CD14-positive monocyte (primary cell): ENCODE measurements around the gene HSPG2. TPM values are rescaled to one million over a fixed set of nuclear protein-coding genes. Genes with fewer than 3 reads are reported as not detected.

Source experiments
- DNase-seq, 3 donors: peaks; one replicate each; pipeline ENCODE4 v3.0.0-alpha.2; 2011 to 2022
- H2AFZ ChIP-seq: 2 replicates; pipeline ENCODE4 v1.6.0; 2012; ENCODE audit warnings: mild to moderate bottlenecking, low read depth, low read length, inconsistent platforms; ENCODE audit not compliant: insufficient read depth, poor library complexity, severe bottlenecking
- H3K27ac ChIP-seq, 2 donors: 1 replicate in 1 of 2; 2 replicates in 1 of 2; pipeline ENCODE4 v1.5.1; 2012 to 2013; ENCODE audit warnings: low read length in 2 of 2, control low read depth in 1 of 2, inconsistent platforms in 1 of 2, low read depth in 1 of 2, mild to moderate bottlenecking in 1 of 2
- H3K27me3 ChIP-seq, 2 donors: one replicate each; pipeline versions ENCODE4 v1.6.0 to v1.6.1; 2011 to 2013; ENCODE audit warnings: low read length in 2 of 2; ENCODE audit not compliant: control insufficient read depth in 2 of 2, insufficient read depth in 2 of 2
- H3K36me3 ChIP-seq, 2 donors: replicated peaks in 1 of 2; 1 replicate in 1 of 2; 2 replicates in 1 of 2; pipeline versions ENCODE4 v1.5.1 to v1.6.1; 2012 to 2013; ENCODE audit warnings: low read length in 2 of 2, control low read depth in 1 of 2, inconsistent platforms in 1 of 2, mild to moderate bottlenecking in 1 of 2; ENCODE audit not compliant: insufficient read depth in 2 of 2, control insufficient read depth in 1 of 2
- H3K4me1 ChIP-seq, 2 donors: 1 replicate in 1 of 2; 2 replicates in 1 of 2; pipeline versions ENCODE4 v1.5.1 to v1.6.1; 2012 to 2013; ENCODE audit warnings: low read length in 2 of 2, control low read depth in 1 of 2, inconsistent platforms in 1 of 2, mild to moderate bottlenecking in 1 of 2, moderate library complexity in 1 of 2; ENCODE audit not compliant: insufficient read depth in 2 of 2, control insufficient read depth in 1 of 2
- H3K4me2 ChIP-seq: replicated peaks from 2 replicates; pipeline ENCODE3; 2012; ENCODE audit warnings: low read length, moderate library complexity, mild to moderate bottlenecking; ENCODE audit not compliant: poor library complexity, severe bottlenecking; ENCODE audit errors: extremely low read depth
- H3K4me3 ChIP-seq, 3 experiments: fragments of 200-600 bp in 1 of 3; sonication (generic) in 1 of 3; replicated peaks in 1 of 3; 1 replicate in 2 of 3; 2 replicates in 1 of 3; pipeline ENCODE4 v1.5.1; 2011 to 2013; ENCODE audit warnings: low read length in 3 of 3, mild to moderate bottlenecking in 3 of 3, control low read depth in 2 of 3, low read depth in 2 of 3, inconsistent platforms in 1 of 3, moderate library complexity in 1 of 3
- H3K79me2 ChIP-seq: 2 replicates; pipeline ENCODE4 v1.6.0; 2012; ENCODE audit warnings: mild to moderate bottlenecking, control low read depth, inconsistent platforms, low read length, moderate library complexity; ENCODE audit not compliant: insufficient read depth
- H3K9ac ChIP-seq: 2 replicates; pipeline ENCODE4 v1.6.0; 2017; ENCODE audit warnings: low read length, mild to moderate bottlenecking; ENCODE audit not compliant: insufficient read depth, poor library complexity, severe bottlenecking
- H3K9me3 ChIP-seq, 2 donors: replicated peaks in 1 of 2; 1 replicate in 1 of 2; 2 replicates in 1 of 2; pipeline versions ENCODE4 v1.5.1 to v1.6.1; 2012 to 2013; ENCODE audit warnings: low read length in 2 of 2, control low read depth in 1 of 2; ENCODE audit not compliant: control insufficient read depth in 1 of 2, insufficient read depth in 1 of 2
- H4K20me1 ChIP-seq: 2 replicates; pipeline ENCODE4 v1.6.0; 2012; ENCODE audit warnings: mild to moderate bottlenecking, low read length, control low read depth, moderate library complexity; ENCODE audit not compliant: insufficient read depth
- H3K27ac Mint-ChIP-seq, 7 donors: one replicate each; pipeline ENCODE4 v1.8.0; 2020; ENCODE audit warnings: mild to moderate bottlenecking in 7 of 7, mixed read lengths in 7 of 7, moderate library complexity in 6 of 7, inconsistent platforms in 2 of 7
- H3K27me3 Mint-ChIP-seq, 3 donors: one replicate each; pipeline ENCODE4 v1.8.0; 2021 to 2022; ENCODE audit warnings: low read depth in 3 of 3, mild to moderate bottlenecking in 3 of 3, mixed read lengths in 3 of 3, moderate library complexity in 3 of 3, inconsistent platforms in 1 of 3
- H3K36me3 Mint-ChIP-seq, 2 donors: one replicate each; pipeline ENCODE4 v1.8.0; 2020; ENCODE audit warnings: mixed read lengths in 2 of 2, inconsistent platforms in 1 of 2, mild to moderate bottlenecking in 1 of 2
- H3K4me1 Mint-ChIP-seq: one replicate; pipeline ENCODE4 v1.8.0; 2020; ENCODE audit warnings: mild to moderate bottlenecking, mixed read lengths
- H3K4me3 Mint-ChIP-seq, 2 donors: one replicate each; pipeline ENCODE4 v1.8.0; 2020; ENCODE audit warnings: mild to moderate bottlenecking in 2 of 2, mixed read lengths in 2 of 2, moderate library complexity in 1 of 2
- H3K9me3 Mint-ChIP-seq, 7 donors: one replicate each; pipeline ENCODE4 v1.8.0; 2020 to 2022; ENCODE audit warnings: mixed read lengths in 7 of 7, mild to moderate bottlenecking in 6 of 7, moderate library complexity in 6 of 7, inconsistent platforms in 2 of 7
- WGBS: methylation state at CpG from one replicate; pipeline ENCODE4 v1.1.5; 2013; ENCODE audit warnings: missing lambda C conversion rate; ENCODE audit not compliant: insufficient coverage; 5-methylcytosine and 5-hydroxymethylcytosine counted together
- intact Hi-C, 2 donors: fragments of 100-400 bp; cut with micrococcal nuclease; formaldehyde crosslinking; loops; one replicate each; pipeline versions ENCODE4 v1.15.0 to v1.15.1; 2023
- polyA plus RNA-seq, 3 donors: library from polyadenylated mRNA; depleted of rRNA in 1 of 3; unstranded in 2 of 3; stranded (reverse) in 1 of 3; fragments of 300-500 nt in 2 of 3; fragments of >200 nt in 1 of 3; fragmentation: Illumina TruSeq in 2 of 3; gene quantifications; 1 replicate in 2 of 3; 2 replicates in 1 of 3; pipeline ENCODE4 v1.2.3, GENCODE V29; 2012 to 2021
- TF ChIP-seq, protein P1 (sequence below): fragments of 200-600 bp; IDR thresholded peaks from one replicate; pipeline ENCODE4 v1.8.0; 2022; ENCODE audit warnings: antibody characterized with exemption, mild to moderate bottlenecking

HSPG2 gene
- polyA plus RNA-seq, 3 donors: 0.44 TPM; not detected in 2

- Histone ChIP-seq H3K4me2 (no peak overlapping the region), H3K9me3 (no peaks in the 10 kb centered on the region), H3K27me3 (no peaks in the 10 kb centered on the region), H3K27ac (no peak overlapping the region), H3K4me1 (peaks cover 6 to 9% of the 10 kb centered on the region in 2 donors), H3K4me3 (no peak overlapping the region), H2AFZ (no peak overlapping the region), H3K9ac (no peak overlapping the region), H4K20me1 (no peaks in the 10 kb centered on the region), H3K79me2 (no peaks in the 10 kb centered on the region), H3K36me3 (no peaks in the 10 kb centered on the region)
- intact Hi-C loops: no loop called here
- H3K4me1 Mint-ChIP-seq: peaks cover 19% of the 10 kb centered on the region
- peak overlapping the region in 1 of 7 donors; percentile 54 for H3K27ac Mint-ChIP-seq
- DNase-seq: no peak
- WGBS: 56% methylated on average over 2 of the region's 2 CpGs
- H3K4me3 Mint-ChIP-seq: no peak overlapping the region
- H3K36me3 Mint-ChIP-seq: no peaks in the 10 kb centered on the region
- TF ChIP-seq, protein P1, sequence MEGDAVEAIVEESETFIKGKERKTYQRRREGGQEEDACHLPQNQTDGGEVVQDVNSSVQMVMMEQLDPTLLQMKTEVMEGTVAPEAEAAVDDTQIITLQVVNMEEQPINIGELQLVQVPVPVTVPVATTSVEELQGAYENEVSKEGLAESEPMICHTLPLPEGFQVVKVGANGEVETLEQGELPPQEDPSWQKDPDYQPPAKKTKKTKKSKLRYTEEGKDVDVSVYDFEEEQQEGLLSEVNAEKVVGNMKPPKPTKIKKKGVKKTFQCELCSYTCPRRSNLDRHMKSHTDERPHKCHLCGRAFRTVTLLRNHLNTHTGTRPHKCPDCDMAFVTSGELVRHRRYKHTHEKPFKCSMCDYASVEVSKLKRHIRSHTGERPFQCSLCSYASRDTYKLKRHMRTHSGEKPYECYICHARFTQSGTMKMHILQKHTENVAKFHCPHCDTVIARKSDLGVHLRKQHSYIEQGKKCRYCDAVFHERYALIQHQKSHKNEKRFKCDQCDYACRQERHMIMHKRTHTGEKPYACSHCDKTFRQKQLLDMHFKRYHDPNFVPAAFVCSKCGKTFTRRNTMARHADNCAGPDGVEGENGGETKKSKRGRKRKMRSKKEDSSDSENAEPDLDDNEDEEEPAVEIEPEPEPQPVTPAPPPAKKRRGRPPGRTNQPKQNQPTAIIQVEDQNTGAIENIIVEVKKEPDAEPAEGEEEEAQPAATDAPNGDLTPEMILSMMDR: no peak
- no peaks in the 10 kb centered on the region for H3K9me3 Mint-ChIP-seq
- peaks cover 0 to 11% (median 0%) of the 10 kb centered on the region in 3 donors for H3K27me3 Mint-ChIP-seq
Observed at GRCh38 chr1:21926065-21926464, 11.0 kb downstream of the HSPG2 start.

DNA sequence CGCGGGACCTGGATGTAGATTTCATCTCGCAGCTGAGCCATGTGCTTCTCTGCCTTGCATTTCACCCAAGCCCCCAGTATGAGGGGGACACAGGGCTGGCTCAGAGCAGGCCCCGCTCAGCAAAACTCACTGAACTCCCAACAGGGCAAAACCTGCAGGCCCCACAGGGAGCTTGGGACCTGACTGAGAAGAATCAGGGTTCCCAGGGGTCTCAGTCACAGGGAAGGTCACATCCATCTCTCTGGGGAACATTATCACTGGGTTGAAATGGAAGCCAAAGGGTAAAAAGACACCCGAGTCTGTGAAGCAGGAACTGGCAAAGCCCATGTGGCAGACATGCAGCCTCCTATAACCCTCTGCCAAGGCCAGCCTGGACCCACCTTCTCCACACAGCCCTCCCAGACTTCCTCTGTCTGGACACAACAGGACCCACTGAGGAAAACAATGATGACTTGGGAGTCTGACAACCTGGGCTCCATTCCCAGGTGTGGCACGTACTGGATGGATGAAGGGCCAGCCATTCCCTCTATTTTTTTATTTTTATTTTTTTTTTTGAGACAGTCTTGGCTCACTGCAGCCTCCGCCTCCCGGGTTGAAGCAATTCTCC is 11.7 kb downstream of the HSPG2 start:
- Histone ChIP-seq H3K27me3 (no peaks in the 10 kb centered on the region), H3K4me2 (no peak overlapping the region), H3K79me2 (no peaks in the 10 kb centered on the region), H2AFZ (no peak overlapping the region), H3K9ac (no peak overlapping the region), H3K4me1 (peaks cover 6 to 9% of the 10 kb centered on the region in 2 donors), H4K20me1 (no peaks in the 10 kb centered on the region), H3K36me3 (no peaks in the 10 kb centered on the region), H3K9me3 (no peaks in the 10 kb centered on the region), H3K4me3 (no peak overlapping the region), H3K27ac (no peak overlapping the region)
- no peaks in the 10 kb centered on the region for H3K9me3 Mint-ChIP-seq
- H3K4me1 Mint-ChIP-seq: peaks cover 19% of the 10 kb centered on the region
- no peak overlapping the region for H3K27ac Mint-ChIP-seq
- no peaks in the 10 kb centered on the region for H3K36me3 Mint-ChIP-seq
- TF ChIP-seq, protein P1: no peak
- 58% methylated on average over 6 of the region's 8 CpGs for WGBS
- peaks cover 0 to 11% (median 0%) of the 10 kb centered on the region in 3 donors for H3K27me3 Mint-ChIP-seq
- no peak for DNase-seq
- intact Hi-C loops: no loop called here
- H3K4me3 Mint-ChIP-seq: no peak overlapping the region
